ENCODE measurements around the gene ARPC5L.

- TF ChIP-seq CTCF (IDR thresholded peaks at IDR 0.05) (no peak), POLR2A (IDR thresholded peaks at IDR 0.05) (no peak)
Observed at GRCh38 chr9:124818431-124819281, 43.3 kb upstream of the ARPC5L start.
